Measurements from ENCODE around the gene IPO9. TPM values are rescaled to one million over a fixed set of nuclear protein-coding genes. Genes with fewer than 3 reads are reported as not detected.

The IPO9 gene
- total RNA-seq, 2 donors from 2014 or later: 10.7 to 15.6 TPM

GRCh38 chr1:201825245-201825644 lies 3.7 kb upstream of the IPO9 start:
- H3K36me3 ChIP-seq: peaks cover 16% of the 10 kb centered on the region
- H3K4me3 ChIP-seq: no peak overlapping the region
- H3K9me3 ChIP-seq: no peaks in the 10 kb centered on the region
- H3K27ac ChIP-seq: no peak overlapping the region
- H3K27me3 ChIP-seq: no peaks in the 10 kb centered on the region
- DNase-seq (ENCODE audit: low spot score): no peak
- H3K4me1 ChIP-seq: peaks cover 0 to 20% of the 10 kb centered on the region in 2 donors
- no peak for TF ChIP-seq CTCF (IDR thresholded peaks at IDR 0.05)

GRCh38 chr1:201826830-201827229 lies 2.1 kb upstream of the IPO9 start:
- no peaks in the 10 kb centered on the region for H3K27me3 ChIP-seq
- peaks cover 0 to 35% of the 10 kb centered on the region in 2 donors for H3K4me1 ChIP-seq
- TF ChIP-seq CTCF (IDR thresholded peaks at IDR 0.05): no peak
- H3K4me3 ChIP-seq: no peak overlapping the region
- peaks cover 3% of the 10 kb centered on the region for H3K36me3 ChIP-seq
- H3K9me3 ChIP-seq: no peaks in the 10 kb centered on the region
- no peak overlapping the region for H3K27ac ChIP-seq
- no peak for DNase-seq (ENCODE audit: low spot score)

GRCh38 chr1:201827321-201828216 lies 1.4 kb upstream of the IPO9 start:
- Histone ChIP-seq H3K4me1 (peaks cover 0 to 40% of the 10 kb centered on the region in 2 donors), H3K27ac (no peak overlapping the region), H3K4me3 (no peak overlapping the region), H3K9me3 (no peaks in the 10 kb centered on the region), H3K36me3 (no peaks in the 10 kb centered on the region), H3K27me3 (no peaks in the 10 kb centered on the region)
- no peak for TF ChIP-seq CTCF (IDR thresholded peaks at IDR 0.05)
- DNase-seq (ENCODE audit: low spot score): no peak

- no peaks in the 10 kb centered on the region for H3K9me3 ChIP-seq
- peak overlapping the region in 1 of 2 donors; percentile 96 for H3K4me3 ChIP-seq
- no peaks in the 10 kb centered on the region for H3K27me3 ChIP-seq
- no peak overlapping the region for H3K27ac ChIP-seq
- peaks cover 0 to 40% of the 10 kb centered on the region in 2 donors for H3K4me1 ChIP-seq
- no peaks in the 10 kb centered on the region for H3K36me3 ChIP-seq
- no peak for TF ChIP-seq CTCF (IDR thresholded peaks at IDR 0.05)
- no peak for DNase-seq (ENCODE audit: low spot score)
These were observed 639 bp upstream of the IPO9 start for GRCh38 chr1:201828217-201828819.

GRCh38 chr1:201831371-201831770 lies 2.4 kb downstream of the IPO9 start:
- H3K27ac ChIP-seq: no peak overlapping the region
- no peaks in the 10 kb centered on the region for H3K27me3 ChIP-seq
- peaks cover 0 to 46% of the 10 kb centered on the region in 2 donors for H3K4me1 ChIP-seq
- H3K4me3 ChIP-seq: no peak overlapping the region
- no peak for DNase-seq (ENCODE audit: low spot score)
- TF ChIP-seq CTCF (IDR thresholded peaks at IDR 0.05): no peak
- no peaks in the 10 kb centered on the region for H3K36me3 ChIP-seq
- no peaks in the 10 kb centered on the region for H3K9me3 ChIP-seq
